DND-41 (cell line): ENCODE results near the gene SIPA1L3.

Source experiments
- EZH2 ChIP-seq: IDR thresholded peaks from 3 replicates; pipeline ENCODE4 v1.6.1; 2012; ENCODE audit warnings: borderline replicate concordance, low read depth, mild to moderate bottlenecking, moderate library complexity, low read length, inconsistent platforms; ENCODE audit not compliant: severe bottlenecking
- TF ChIP-seq, protein P1 (sequence below): IDR thresholded peaks from 2 replicates; pipeline ENCODE4 v1.5.1; 2012; ENCODE audit warnings: borderline replicate concordance, low read length, moderate library complexity, mild to moderate bottlenecking; ENCODE audit not compliant: poor library complexity, severe bottlenecking; ENCODE audit errors: extremely low read depth

DNA sequence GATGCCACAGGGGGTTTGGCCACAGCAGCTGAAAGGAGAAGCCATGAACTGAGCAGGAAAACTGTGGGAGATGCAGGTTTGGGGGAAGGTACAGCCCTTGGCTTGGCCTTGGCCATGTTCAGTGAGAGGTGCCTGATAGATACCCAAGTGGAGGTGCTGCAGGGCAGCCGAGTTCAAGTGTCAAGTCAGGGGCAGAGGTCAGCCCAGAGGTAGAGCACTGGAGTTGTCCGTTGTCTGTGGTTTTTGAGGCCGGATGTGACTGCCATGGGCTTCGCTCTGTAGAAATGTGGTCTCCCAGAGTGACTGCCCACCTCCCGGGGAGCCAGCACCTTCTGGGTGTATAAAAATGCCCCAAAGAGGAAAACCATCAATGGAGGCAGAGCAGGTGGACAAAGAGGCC lies 251.7 kb downstream of the SIPA1L3 start:
- TF ChIP-seq, protein P1, sequence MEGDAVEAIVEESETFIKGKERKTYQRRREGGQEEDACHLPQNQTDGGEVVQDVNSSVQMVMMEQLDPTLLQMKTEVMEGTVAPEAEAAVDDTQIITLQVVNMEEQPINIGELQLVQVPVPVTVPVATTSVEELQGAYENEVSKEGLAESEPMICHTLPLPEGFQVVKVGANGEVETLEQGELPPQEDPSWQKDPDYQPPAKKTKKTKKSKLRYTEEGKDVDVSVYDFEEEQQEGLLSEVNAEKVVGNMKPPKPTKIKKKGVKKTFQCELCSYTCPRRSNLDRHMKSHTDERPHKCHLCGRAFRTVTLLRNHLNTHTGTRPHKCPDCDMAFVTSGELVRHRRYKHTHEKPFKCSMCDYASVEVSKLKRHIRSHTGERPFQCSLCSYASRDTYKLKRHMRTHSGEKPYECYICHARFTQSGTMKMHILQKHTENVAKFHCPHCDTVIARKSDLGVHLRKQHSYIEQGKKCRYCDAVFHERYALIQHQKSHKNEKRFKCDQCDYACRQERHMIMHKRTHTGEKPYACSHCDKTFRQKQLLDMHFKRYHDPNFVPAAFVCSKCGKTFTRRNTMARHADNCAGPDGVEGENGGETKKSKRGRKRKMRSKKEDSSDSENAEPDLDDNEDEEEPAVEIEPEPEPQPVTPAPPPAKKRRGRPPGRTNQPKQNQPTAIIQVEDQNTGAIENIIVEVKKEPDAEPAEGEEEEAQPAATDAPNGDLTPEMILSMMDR: no peak
- no peak for TF ChIP-seq EZH2
